ENCODE measurements around the gene HS6ST3.

The HS6ST3 gene

GRCh38 chr13:96199315-96199714, 109.4 kb downstream of the HS6ST3 start:
- DNase-seq (ENCODE audit: low read depth), result no peak

DNA sequence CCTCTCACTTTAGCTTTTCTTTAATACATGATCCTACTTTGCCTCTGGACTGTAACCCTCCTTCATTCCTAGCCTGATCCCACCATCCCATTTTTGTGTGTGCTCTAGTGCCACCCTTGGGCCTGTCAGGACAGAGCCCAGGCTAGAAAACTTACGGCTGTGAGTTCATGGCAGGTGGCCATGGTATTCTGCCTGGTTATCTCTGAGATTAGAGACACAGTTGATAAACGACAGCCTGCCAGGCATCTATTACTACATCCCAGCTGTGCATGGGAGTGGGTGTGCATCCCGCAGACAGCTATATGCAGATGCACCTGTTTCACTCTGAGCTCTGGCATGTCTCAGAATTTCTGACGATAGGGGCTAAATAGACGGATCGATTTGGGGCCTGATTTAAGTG, 110.9 kb downstream of the HS6ST3 start:
- DNase-seq (ENCODE audit: low read depth), result no peak

DNA sequence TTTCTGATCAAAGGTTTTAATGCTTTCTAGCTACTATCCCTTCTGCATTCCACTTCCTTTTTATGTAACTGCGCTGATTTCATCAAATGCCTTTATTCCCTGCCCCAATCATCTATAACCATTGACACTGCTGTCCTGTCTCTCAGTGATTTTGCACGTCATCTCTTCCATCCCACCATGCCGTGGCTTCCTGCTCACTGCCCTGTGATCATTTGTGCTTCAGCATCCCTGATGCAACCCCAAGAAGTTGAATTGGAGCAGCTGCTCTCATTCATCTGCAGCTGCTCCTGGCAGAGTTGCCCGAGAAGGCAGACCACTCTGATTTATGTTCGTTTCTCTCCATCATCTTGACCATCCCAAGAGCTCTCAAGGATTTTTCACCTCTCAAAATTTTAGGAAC, 112.4 kb downstream of the HS6ST3 start:
- no peak for DNase-seq (ENCODE audit: low read depth)

DNA sequence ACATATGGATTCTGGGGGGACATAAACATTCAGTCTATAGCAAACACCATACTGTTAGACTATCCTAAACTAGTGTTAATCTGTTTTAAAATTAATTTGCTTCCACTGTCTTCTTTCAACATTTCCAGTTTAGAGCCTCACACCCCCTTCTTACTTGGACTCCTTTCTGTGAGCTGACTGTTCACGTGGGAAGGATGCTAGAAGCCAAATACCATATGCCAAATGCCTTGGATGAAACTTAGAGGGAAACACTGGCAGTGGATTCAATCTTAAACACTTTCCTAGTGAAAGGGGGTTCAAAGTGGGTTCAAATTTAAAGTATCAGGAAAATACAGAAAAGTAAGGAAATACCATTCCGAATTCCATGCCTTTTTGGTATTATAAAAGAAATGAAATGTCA, 113.6 kb downstream of the HS6ST3 start:
- no peak for DNase-seq (ENCODE audit: low read depth)

- DNase-seq (ENCODE audit: low read depth), result no peak
Observed at GRCh38 chr13:96214824-96215445, 125.0 kb downstream of the HS6ST3 start.

GRCh38 chr13:96216543-96216942, 126.6 kb downstream of the HS6ST3 start:
- DNase-seq (ENCODE audit: low read depth), result no peak

DNA sequence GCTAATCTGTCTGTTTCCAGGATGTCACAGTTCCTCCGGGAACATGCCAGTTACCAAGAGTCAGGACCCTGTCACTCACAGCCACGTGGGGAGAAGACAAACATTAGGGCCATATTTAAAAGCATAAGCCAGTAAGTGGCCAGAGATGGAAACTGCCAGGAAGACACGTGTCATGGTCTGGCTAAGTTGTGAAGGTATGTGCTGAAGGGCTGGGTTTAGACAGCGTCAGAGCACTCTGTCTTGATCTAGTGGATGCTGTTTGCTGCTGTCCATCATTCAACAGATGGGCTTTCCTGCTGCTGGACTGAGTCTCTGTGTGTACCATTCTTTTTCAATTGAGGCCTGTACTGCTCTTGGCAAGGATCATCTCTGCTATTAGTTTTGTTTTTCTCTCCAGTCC, 128.6 kb downstream of the HS6ST3 start:
- no peak for DNase-seq (ENCODE audit: low read depth)

- no peak for DNase-seq (ENCODE audit: low read depth)
Observed at GRCh38 chr13:96221471-96221870, 131.6 kb downstream of the HS6ST3 start.

DNA sequence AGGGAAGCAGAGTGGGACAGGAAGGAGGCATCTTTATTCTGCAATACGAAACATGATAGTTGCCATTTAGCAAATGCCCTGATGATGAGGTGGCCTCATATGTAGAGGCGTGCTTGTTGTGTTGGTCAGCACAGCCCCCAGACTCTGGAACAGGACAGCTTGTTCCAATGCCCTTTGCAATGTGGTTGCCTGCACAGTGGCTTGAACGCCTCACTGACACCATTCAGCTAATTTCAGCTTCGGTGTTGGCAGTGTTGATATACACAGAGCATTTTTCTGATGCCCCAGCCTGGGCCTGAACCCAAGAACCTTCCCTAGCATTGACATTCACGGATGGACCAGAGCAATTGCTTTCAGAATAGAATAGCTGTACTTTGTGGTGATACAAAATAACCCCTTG, 133.3 kb downstream of the HS6ST3 start:
- no peak for DNase-seq (ENCODE audit: low read depth)

DNA sequence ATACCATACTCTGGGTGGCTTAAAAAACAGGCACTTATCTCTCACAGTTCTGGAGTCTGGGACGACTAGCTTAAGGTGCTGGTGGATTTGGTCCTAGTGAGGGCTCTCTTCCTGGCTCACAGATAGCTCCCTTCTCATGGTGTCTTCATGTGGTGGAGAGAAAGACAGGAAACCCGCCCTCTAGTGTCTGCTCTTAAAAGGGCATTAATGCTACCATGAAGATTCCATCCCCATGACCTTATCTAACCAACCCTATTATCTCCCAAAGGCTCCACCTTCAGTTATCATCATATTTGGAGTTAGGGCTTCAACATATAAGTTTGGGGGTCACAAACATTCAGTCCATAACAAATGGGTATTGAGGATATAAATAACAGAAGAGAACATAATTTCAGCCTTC, 139.4 kb downstream of the HS6ST3 start:
- DNase-seq (ENCODE audit: low read depth), result no peak

- no peak for DNase-seq (ENCODE audit: low read depth)
Observed at GRCh38 chr13:96238241-96238640, 148.3 kb downstream of the HS6ST3 start.

GRCh38 chr13:96238861-96239260, 149.0 kb downstream of the HS6ST3 start:
- DNase-seq (ENCODE audit: low read depth), result no peak

GRCh38 chr13:96243376-96243775, 153.5 kb downstream of the HS6ST3 start:
- no peak for DNase-seq (ENCODE audit: low read depth)

GRCh38 chr13:96248103-96248502, 158.2 kb downstream of the HS6ST3 start:
- no peak for DNase-seq (ENCODE audit: low read depth)

DNA sequence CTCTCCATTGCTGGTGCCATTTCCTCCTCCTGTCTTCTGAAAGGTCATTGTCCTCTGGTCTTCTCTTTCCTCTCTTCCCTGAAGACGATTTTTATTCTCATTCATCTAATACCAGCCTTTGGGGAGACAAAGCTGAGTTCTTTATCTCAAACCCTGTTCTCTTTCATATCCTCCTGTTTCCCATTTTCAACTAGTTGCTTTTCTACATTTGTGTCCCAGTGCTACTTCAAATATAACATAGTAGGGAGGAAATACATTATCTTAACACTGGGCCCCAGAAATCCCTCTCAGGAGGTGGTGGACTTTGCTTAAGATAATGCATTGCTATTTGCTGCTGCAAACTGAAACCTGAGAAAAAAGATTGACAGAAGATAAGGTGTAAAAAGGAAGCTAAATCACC, 159.1 kb downstream of the HS6ST3 start:
- no peak for DNase-seq (ENCODE audit: low read depth)

DNA sequence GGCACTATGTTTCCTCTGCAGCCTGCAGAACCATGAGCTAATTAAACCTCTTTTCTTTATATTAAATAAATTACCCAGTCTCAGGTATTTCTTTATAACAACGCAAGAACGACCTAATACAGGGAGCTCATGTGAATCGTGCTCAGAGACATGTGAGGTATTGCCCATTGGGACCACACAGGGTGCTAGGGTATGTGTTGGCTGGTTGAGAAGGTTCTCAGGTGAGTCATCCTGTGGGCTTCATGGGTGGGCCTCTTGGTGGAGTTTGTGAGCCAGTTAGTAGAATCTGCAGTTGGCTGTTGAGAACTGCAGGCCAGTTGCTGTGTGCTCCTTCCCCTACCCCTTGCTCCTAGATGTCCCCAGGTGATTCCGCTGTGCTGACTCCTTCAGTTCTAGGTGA, 163.0 kb downstream of the HS6ST3 start:
- DNase-seq (ENCODE audit: low read depth), result no peak

- no peak for DNase-seq (ENCODE audit: low read depth)
Observed at GRCh38 chr13:96273196-96273595, 183.3 kb downstream of the HS6ST3 start.

DNA sequence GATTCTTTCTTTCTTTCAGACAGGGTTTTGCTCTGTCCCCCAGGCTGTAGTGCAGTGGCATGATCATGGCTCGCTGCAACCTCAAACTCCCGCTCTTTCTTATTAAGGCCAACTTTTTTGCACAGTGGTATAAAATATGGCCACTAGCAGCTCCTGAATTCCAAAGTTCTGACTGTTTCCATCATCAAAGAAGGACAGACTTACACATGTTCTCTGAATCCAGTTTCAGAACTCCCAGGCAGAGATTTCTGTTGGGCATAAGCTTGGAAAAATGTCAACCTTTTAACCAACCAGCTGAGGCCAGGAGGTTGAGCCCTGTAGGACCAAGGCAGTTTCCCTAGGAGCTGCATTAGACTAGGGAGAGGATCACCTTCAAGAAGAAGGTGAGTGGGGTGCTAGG, 184.1 kb downstream of the HS6ST3 start:
- DNase-seq (ENCODE audit: low read depth), result no peak

DNA sequence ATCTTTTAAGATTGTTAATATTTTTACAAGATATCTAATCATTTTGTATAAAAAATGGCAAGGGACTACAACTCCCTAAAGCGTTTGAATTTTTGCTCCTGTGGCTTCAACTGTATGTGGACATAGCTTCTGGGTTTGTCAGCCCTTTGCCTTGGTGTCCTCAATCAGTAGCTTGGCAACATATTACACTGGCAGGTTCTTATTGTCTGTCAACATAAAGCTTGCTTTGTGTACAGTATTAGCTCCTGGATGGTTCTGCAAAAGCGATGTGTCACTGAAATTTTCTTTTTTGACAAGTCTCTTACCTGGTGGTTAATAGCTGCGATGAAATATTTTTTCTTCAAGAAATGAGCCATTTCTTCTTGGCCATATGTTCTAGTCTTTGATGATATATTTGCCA, 190.0 kb downstream of the HS6ST3 start:
- DNase-seq (ENCODE audit: low read depth), result no peak

DNA sequence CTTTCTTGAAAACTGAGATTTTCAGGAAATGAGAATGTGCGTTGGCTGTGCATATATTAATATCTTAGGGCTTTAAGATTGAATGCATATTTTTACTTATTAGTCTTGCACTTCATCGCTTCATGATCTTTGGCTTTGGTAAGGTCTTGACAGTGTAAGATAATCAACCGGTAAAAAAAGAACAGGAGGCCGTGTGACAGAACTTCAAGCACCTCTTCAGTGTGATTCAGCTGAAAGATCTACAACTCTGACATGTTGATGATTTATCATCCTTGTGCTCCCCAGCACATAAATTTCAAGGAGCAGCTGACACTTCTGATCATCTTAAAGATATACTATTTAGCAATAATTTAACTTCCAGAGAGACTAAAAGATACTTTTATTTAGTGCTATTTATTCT, 195.1 kb downstream of the HS6ST3 start:
- no peak for DNase-seq (ENCODE audit: low read depth)

- DNase-seq (ENCODE audit: low read depth), result no peak
Observed at GRCh38 chr13:96285729-96286128, 195.8 kb downstream of the HS6ST3 start.

DNA sequence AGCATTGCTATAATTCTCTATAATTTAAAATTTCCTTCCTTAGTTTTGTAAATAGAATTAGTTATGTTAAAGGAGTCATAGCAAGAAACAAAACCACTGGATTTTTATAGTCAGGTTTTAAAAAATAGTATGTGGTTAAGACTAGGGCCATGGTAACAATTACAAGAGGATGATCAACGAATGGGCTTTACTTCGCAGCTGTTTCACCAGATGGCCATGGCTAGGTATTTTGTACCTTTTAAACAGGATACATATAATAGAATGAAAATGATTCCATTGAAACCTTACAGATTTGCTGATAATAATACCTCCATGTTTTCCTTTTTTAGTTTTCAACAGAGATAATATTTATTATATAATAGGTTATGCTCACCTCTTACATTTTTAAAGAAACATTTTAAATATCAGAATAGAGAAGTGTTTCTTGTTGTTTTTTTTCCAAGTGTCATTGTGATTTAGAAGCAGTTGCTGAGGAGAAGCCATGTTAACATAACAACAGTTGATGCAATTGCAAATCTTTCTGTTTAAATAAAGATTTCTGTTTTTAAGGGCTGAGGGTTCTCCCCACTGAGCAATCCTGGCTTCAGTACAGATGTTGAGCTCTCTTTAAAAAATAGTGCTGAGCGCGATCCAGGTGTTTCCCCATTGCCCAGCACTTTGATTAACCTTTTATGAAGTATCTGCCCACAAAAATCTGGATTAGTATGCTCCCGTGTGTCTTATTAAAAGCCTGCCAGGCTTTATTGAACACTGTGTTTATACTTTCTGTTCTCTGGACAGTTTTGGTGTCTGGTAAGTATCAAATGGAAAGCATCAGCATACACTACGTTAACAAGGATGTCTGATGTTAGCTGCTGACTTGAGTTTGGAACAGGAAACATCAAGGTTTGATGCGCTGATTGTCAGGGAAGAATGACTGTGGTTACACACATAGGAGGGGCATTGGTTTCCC, 205.3 kb downstream of the HS6ST3 start:
- no peak for DNase-seq (ENCODE audit: low read depth)

DNA sequence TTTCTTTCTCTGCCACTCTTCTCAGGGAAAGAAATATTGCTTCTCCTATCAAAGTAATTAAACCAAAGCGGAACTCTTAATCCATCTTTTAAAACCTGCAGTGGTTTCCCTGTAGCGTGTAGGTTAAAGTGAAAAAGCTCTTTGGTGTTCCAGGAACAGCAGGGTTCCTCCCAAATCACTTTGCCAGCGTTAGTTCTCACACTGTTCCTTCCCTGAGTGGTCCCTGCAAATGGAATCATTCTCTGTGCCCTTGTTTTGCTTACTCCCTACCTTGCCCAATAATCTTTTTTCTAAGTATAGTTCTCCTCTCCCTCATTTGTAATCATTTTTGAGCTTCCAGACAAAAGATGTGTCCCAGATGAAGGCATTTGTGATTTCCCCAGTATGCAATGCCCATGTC, 207.5 kb downstream of the HS6ST3 start:
- no peak for DNase-seq (ENCODE audit: low read depth)

GRCh38 chr13:96299235-96299634, 209.3 kb downstream of the HS6ST3 start:
- no peak for DNase-seq (ENCODE audit: low read depth)
